MCF 10A (cell line): ENCODE results near the gene SPTBN2. TPM values are rescaled to one million over a fixed set of nuclear protein-coding genes. Genes with fewer than 3 reads are reported as not detected.

Source experiments
- BruUV-seq: library from RNA; stranded (reverse); fragments of 400-500 nt; replicated peaks from 2 replicates; lab custom pipeline; 2021; lab: Mats Ljungman, UMichigan
- CTCF ChIA-PET: fragments of 300-600 bp; sonication (Branson Sonifier 250); formaldehyde crosslinking; extraction: SDS; loops from one replicate; lab custom pipeline; 2021; ENCODE audit warnings: antibody characterized with exemption, inconsistent platforms; lab: Yijun Ruan, JAX
- POLR2A ChIA-PET: fragments of 300-600, 350-650 bp; sonication (Branson Sonifier 250); formaldehyde crosslinking; extraction: SDS; loops from one replicate; lab custom pipeline; 2020; ENCODE audit warnings: antibody characterized with exemption, inconsistent platforms; lab: Yijun Ruan, JAX
- DNase-seq: peaks from one replicate; pipeline ENCODE4 v3.0.0-alpha.2; 2018; ENCODE audit not compliant: unreplicated experiment
- H3K27ac Mint-ChIP-seq: one replicate; pipeline ENCODE4 v1.8.0; 2022; ENCODE audit warnings: mild to moderate bottlenecking, low read depth, mixed read lengths; ENCODE audit not compliant: unreplicated experiment
- H3K27me3 Mint-ChIP-seq: one replicate; pipeline ENCODE4 v1.8.0; 2022; ENCODE audit warnings: mixed read lengths; ENCODE audit not compliant: insufficient read depth, unreplicated experiment
- H3K36me3 Mint-ChIP-seq: one replicate; pipeline ENCODE4 v1.8.0; 2022; ENCODE audit warnings: mild to moderate bottlenecking, moderate library complexity, mixed read lengths; ENCODE audit not compliant: insufficient read depth, unreplicated experiment
- H3K4me1 Mint-ChIP-seq: one replicate; pipeline ENCODE4 v1.8.0; 2022; ENCODE audit warnings: mixed read lengths; ENCODE audit not compliant: insufficient read depth, unreplicated experiment
- H3K4me3 Mint-ChIP-seq: one replicate; pipeline ENCODE4 v1.8.0; 2022; ENCODE audit warnings: mild to moderate bottlenecking, moderate library complexity, mixed read lengths; ENCODE audit not compliant: unreplicated experiment
- H3K9me3 Mint-ChIP-seq: one replicate; pipeline ENCODE4 v1.8.0; 2022; ENCODE audit warnings: mixed read lengths; ENCODE audit not compliant: unreplicated experiment
- CTCF ChIP-seq: fragments of 200-600 bp; IDR thresholded peaks from one replicate; pipeline ENCODE4 v1.8.0; 2022; ENCODE audit warnings: antibody characterized with exemption, mild to moderate bottlenecking; ENCODE audit not compliant: unreplicated experiment
- intact Hi-C: fragments of 100-400 bp; cut with micrococcal nuclease; formaldehyde crosslinking; loops from 2 replicates; pipeline ENCODE4 v1.14.1; 2022
- total RNA-seq: library from RNA; stranded (reverse); gene quantifications from 2 replicates; pipeline ENCODE4 v1.2.3, GENCODE V29; 2022

SPTBN2 gene
- total RNA-seq, 1 experiment from 2014 or later = 47.2 TPM

DNA sequence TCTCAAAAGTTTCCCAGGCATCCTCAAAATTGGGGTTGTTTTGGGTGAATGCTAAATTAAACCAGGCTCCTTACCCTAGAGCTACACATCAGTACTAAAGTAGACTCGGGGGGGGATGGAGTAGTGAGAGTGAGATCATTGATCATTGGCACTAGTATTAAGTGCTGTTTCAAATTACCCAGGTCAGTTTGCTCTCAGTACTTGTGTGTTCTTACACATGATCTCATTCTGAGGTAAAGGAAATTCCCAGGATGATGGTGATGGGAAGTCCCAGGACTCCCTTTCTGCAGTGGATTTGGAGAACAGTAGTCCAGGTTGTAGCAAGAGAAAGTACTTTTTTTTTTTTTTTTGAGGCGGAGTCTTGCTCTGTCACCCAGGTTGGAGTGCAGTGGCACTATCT, 78.0 kb downstream of the SPTBN2 start:
- H3K9me3 Mint-ChIP-seq = no peaks in the 10 kb centered on the region
- H3K4me1 Mint-ChIP-seq = peaks cover 19% of the 10 kb centered on the region
- DNase-seq = no peak
- no peaks in the 10 kb centered on the region for H3K27me3 Mint-ChIP-seq
- ChIA-PET POLR2A (interaction anchor here (0.8 to 5.2 kb wide), 4 partner anchors 10 to 28 kb away, joined by 3 to 48 read pairs (median 4); partner anchors contain the start of genes RBM4 and RBM4B), CTCF (interaction anchor here (1.3 kb wide), 1 partner anchor 10 kb away, joined by 3 read pairs; no protein-coding TSS in a partner anchor)
- intact Hi-C loops = no loop called here
- TF ChIP-seq CTCF = no peak
- H3K36me3 Mint-ChIP-seq = peaks cover 94% of the 10 kb centered on the region
- no TSS peak for BruUV-seq
- no peak overlapping the region for H3K27ac Mint-ChIP-seq
- H3K4me3 Mint-ChIP-seq = no peak overlapping the region

DNA sequence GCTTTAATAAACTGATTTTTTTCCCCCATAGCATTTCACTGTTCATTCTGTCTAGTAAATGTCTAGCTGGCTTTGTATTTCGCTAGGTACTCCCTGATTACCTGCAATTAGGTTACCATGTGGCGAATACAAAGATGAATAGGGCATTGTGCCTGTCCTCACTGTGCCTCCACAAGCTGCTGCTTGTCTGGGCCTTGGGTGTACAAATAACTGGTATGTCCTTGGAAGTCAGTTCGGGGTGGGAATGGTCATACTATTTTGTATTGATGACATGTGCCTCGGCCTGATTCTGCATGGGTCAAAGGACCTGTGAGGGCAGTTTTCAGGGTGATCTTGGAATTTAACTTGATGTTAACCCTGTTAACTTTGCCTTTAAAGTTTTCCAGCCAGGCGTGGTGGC, 79.1 kb downstream of the SPTBN2 start:
- no peaks in the 10 kb centered on the region for H3K27me3 Mint-ChIP-seq
- POLR2A ChIA-PET = interaction anchor here (1.9 to 5.2 kb wide), 2 partner anchors 12 to 33 kb away, joined by 6 to 48 read pairs; partner anchors contain the start of genes RBM14 and RBM4
- peaks cover 95% of the 10 kb centered on the region for H3K36me3 Mint-ChIP-seq

DNA sequence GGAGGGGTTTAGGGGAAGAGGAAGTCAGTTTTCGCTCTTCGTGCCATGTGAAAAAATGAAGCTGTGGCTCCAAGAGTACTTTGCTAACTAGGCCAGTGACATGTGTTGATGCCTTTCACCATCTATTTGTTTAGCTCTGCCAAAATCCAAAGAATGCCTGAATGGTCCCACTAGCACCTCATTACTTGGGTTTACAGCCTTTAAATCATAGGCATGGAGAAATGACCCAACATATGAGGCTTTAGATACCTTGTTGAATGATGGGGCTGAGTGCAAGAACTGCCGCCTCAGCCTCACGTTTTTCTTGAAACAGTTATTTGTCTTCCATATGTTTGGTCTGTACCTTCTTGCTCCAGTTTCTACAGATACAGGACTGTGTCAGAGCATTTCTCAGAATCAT, 82.2 kb downstream of the SPTBN2 start:
- Mint-ChIP-seq H3K27ac (no peak overlapping the region), H3K27me3 (no peaks in the 10 kb centered on the region), H3K36me3 (peaks cover 100% of the 10 kb centered on the region), H3K9me3 (no peaks in the 10 kb centered on the region), H3K4me3 (no peak overlapping the region), H3K4me1 (peaks cover 38% of the 10 kb centered on the region)
- no peak for TF ChIP-seq CTCF
- BruUV-seq = no TSS peak
- ChIA-PET POLR2A (interaction anchor here (0.9 to 5.2 kb wide), 3 partner anchors 9 to 40 kb away, joined by 4 to 48 read pairs (median 6); partner anchors contain the start of gene RBM4), CTCF (no interaction called here)
- DNase-seq = no peak
- intact Hi-C loops = no loop called here

More for the DNA sequence above, 79.1 kb downstream of the SPTBN2 start:
- no peak overlapping the region for H3K27ac Mint-ChIP-seq
- H3K9me3 Mint-ChIP-seq = no peaks in the 10 kb centered on the region
- no peak for TF ChIP-seq CTCF
- peaks cover 26% of the 10 kb centered on the region for H3K4me1 Mint-ChIP-seq
- no TSS peak for BruUV-seq
- intact Hi-C loops = no loop called here
- DNase-seq = no peak
- no peak overlapping the region for H3K4me3 Mint-ChIP-seq
- CTCF ChIA-PET = interaction anchor here (0.6 kb wide), 1 partner anchor 582 kb away, joined by 3 read pairs; no protein-coding TSS in a partner anchor

- CTCF ChIA-PET = interaction anchor here (0.6 kb wide), 1 partner anchor 22 kb away, joined by 3 read pairs; no protein-coding TSS in a partner anchor
- intact Hi-C loops = loop anchor here (5.0 kb wide), 1 partner anchor 67 kb away; no protein-coding TSS in a partner anchor
- H3K4me1 Mint-ChIP-seq = peaks cover 59% of the 10 kb centered on the region
These were observed 85.1 kb downstream of the SPTBN2 start for GRCh38 chr11:66643745-66644437.

More at GRCh38 chr11:66643745-66644437, 85.1 kb downstream of the SPTBN2 start:
- peaks cover 100% of the 10 kb centered on the region for H3K36me3 Mint-ChIP-seq
- peak overlapping the region; percentile 97 for H3K4me3 Mint-ChIP-seq
- no peak for DNase-seq
- H3K9me3 Mint-ChIP-seq = no peaks in the 10 kb centered on the region
- no peaks in the 10 kb centered on the region for H3K27me3 Mint-ChIP-seq
- BruUV-seq = no TSS peak
- H3K27ac Mint-ChIP-seq = no peak overlapping the region
- POLR2A ChIA-PET = interaction anchor here (1.0 to 17.6 kb wide), 2 partner anchors 10 to 24 kb away, joined by 4 to 420 read pairs; partner anchors contain the start of gene RBM14
- TF ChIP-seq CTCF = no peak
